Activated gamma-delta T cell (primary cell): ENCODE data around the gene KRTAP9-3.
"Not testable (repeated sequence)": the region's sequence is repeated elsewhere in the genome, so short reads cannot be mapped to it uniquely, and the experiment has no call there.

Experiments used
- DNase-seq: peaks from one replicate; lab custom pipeline; 2025; lab: John Stamatoyannopoulos, UW

KRTAP9-3 gene

DNA sequence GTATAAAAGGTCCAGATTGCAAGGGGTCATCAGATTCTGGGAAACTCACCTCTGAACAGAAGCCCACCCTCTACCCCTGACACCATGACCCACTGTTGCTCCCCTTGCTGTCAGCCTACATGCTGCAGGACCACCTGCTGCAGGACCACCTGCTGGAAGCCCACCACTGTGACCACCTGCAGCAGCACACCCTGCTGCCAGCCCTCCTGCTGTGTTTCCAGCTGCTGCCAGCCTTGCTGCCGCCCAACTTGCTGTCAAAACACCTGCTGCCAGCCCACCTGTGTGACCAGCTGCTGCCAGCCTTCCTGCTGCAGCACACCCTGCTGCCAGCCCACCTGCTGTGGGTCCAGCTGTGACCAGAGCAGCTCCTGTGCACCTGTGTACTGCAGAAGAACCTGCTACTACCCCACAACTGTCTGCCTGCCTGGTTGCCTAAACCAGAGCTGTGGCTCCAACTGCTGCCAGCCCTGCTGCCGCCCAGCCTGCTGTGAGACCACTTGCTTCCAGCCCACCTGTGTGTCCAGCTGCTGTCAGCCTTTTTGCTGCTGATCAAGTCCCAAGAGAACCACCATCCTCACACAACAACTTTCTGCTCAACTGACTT is 17.5 kb downstream of the KRTAP9-3 start, which contains the start of gene KRTAP9-4:
Gene KRTAP9-4, plus strand, starts transcription at position 51 of the 604 bp plus-strand sequence. Its CDS starts 34 bp downstream, at position 85.
- DNase-seq, result not testable (repeated sequence)

- DNase-seq, result no peak
Observed at GRCh38 chr17:41251261-41251660, 19.0 kb downstream of the KRTAP9-3 start.

- no peak for DNase-seq
Observed at GRCh38 chr17:41254861-41255260, 22.6 kb downstream of the KRTAP9-3 start.

DNA sequence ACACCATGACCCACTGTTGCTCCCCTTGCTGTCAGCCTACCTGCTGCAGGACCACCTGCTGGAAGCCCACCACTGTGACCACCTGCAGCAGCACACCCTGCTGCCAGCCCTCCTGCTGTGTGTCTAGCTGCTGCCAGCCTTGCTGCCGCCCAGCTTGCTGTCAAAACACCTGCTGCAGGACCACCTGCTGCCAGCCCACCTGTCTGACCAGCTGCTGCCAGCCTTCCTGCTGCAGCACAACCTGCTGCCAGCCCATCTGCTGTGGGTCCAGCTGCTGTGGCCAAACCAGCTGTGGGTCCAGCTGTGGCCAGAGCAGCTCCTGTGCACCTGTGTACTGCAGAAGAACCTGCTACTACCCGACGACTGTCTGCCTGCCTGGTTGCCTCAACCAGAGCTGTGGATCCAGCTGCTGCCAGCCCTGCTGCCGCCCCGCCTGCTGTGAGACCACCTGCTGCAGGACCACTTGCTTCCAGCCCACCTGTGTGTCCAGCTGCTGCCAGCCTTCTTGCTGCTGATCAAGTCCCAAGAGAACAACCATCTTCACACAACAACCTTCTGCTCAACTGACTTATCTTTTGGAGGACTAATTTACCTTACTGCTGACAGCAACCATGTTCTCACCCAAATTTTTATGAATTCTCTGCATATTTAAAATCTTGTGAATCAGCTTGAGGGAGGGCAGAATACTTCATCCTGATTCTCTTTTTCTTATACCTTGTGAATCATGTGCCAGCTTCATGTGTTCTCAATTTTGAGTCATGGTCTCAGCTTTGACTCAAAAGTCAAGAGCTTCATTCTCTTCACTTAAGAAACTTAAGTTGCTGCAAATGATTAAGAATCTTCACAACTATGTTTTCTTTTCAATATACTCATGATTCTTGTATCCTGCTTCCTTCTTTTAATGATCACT is 23.4 kb downstream of the KRTAP9-3 start, which contains the start of gene KRTAP9-9:
Gene KRTAP9-9, plus strand, starts transcription at position 4 of the 910 bp plus-strand sequence.
- DNase-seq, result not testable (repeated sequence)

GRCh38 chr17:41256291-41256685 is 24.0 kb downstream of the KRTAP9-3 start:
- DNase-seq, result no peak

DNA sequence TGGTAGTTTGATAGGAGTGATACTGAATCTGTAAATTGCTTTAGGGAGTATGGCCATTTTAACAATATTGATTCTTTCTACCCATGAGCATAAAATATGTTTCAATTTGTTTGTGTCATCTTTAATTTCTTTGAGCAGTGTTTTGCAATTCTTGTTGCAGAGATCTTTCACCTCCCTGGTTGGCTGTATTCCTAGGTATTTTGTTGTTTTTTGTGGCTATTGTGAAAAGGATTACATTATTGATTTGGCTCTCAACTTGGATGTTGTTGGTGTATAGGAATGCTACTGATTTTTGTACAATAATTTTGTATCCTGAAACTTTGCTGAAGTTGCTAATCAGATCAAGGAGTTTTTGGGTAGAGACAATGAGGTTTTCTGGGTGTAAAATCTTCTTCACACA is 26.2 kb downstream of the KRTAP9-3 start:
- DNase-seq, result no peak

- no peak for DNase-seq
Observed at GRCh38 chr17:41263212-41263611, 31.0 kb downstream of the KRTAP9-3 start.

DNA sequence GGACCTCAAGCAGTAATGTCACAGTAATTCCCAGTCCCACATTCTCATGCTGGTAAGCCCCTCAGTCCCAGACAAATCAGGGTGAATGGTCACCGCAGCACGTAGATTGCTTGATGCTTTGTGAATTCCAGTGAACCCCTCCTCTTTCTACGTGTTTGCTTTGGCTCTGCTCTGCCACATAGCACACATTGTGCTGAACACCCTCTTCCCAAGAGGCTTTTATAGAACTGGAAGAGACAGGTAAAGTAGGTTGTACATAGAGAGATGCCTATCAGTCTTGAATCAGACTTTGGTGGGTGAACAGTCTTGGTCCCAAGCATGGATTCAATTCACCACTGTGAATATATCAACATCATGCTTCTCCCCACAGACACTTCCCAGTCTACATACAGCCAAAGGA is 32.4 kb downstream of the KRTAP9-3 start:
- DNase-seq, result no peak

DNA sequence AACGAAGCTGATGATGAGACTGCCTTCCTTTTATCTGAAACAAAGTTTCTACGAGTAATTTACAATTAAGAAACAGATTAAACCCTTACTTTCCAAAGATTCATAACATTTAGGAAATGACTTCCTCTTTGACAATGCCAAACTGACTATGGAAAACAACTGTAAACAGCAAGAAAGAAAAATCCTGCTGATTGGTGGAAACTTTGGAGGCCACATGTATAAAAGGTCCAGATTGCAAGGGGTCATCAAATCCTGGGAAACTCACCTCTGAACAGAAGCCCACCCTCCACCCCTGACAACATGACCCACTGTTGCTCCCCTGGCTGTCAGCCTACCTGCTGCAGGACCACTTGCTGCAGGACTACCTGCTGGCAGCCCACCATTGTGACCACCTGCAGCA is 32.8 kb downstream of the KRTAP9-3 start, which contains the start of gene KRTAP9-6:
Gene KRTAP9-6, plus strand, starts transcription at position 301 of the 400 bp plus-strand sequence. Its CDS starts 0 bp downstream, at position 301.
- no peak for DNase-seq

DNA sequence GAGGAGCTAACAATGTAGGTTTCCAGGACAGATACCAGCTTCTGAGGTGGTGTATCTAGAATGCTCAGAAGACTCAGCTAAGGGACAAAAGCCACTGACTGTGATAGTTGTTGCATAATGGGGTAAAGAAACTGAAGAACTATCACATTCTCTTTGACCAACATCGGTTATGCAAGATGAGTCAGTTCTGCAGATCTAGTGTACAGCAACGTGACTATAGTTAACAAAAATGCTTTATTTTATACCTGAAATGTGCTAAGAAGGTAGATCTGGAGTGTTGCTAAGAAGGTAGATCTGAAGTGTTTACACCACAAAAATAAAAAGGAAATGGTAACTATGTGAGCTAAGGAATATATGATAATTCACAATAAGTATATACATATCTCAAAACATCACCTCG is 35.5 kb downstream of the KRTAP9-3 start:
- no peak for DNase-seq

GRCh38 chr17:41271323-41271722 is 39.1 kb downstream of the KRTAP9-3 start:
- DNase-seq, result not testable (repeated sequence)

GRCh38 chr17:41271858-41272257 is 39.6 kb downstream of the KRTAP9-3 start:
- no peak for DNase-seq

DNA sequence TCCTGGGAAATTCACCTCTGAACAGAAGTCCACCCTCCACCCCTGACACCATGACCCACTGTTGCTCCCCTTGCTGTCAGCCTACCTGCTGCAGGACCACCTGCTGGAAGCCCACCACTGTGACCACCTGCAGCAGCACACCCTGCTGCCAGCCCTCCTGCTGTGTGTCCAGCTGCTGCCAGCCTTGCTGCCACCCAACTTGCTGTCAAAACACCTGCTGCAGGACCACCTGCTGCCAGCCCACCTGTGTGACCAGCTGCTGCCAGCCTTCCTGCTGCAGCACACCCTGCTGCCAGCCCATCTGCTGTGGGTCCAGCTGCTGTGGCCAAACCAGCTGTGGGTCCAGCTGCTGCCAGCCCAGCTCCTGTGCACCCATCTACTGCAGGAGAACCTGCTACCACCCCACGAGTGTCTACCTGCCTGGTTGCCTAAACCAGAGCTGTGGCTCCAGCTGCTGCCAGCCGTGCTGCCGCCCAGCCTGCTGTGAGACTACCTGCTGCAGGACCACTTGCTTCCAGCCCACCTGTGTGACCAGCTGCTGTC is 43.5 kb downstream of the KRTAP9-3 start, which contains the start of gene KRTAP9-7:
Gene KRTAP9-7, plus strand, starts transcription at position 51 of the 543 bp plus-strand sequence. Its CDS starts 0 bp downstream, at position 51.
- DNase-seq, result not testable (repeated sequence)

DNA sequence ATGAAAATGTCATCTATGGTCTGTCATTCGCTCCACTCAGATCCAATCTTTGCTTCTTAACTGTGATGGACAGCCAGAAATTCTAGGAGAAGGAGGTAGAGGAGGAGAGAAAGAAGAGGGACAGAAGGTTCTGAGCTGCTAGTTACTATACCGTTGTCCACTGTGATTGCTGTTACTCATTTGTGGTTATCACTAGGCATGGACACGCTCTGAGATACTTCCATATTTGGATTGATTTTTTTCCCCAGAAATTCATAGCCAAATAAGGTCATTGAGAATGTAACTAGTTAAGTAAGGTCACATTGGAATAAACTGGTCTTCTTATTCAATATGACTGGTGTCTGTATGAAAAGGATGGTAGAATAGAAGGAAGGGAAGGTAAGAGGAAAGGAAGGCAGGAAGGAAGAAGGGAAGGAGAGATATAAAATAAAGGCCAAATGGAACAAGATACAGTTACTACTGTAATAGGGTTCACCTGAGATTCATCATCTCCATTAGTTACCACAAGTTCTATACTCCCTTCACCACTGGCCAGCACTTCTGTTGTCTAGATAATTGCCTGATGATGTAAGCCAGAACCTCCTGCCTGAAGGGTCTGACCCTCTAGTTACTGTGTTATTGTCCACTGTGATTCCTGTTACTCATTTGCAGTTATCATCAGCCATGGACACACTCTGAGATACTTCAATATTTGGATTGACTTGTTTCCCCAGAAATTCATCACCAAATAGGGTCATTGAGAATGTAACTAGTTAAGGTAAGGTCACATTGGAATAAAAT is 46.1 kb downstream of the KRTAP9-3 start:
- DNase-seq, result no peak
